Measurements from ENCODE around the gene FOXN4. TPM values are rescaled to one million over a fixed set of nuclear protein-coding genes. Genes with fewer than 3 reads are reported as not detected.

The FOXN4 gene
- total and polyA plus RNA-seq, 2 donors (not counting 3 experiments of a cell fraction or from before 2014, with no cell fraction given) = not detected

DNA sequence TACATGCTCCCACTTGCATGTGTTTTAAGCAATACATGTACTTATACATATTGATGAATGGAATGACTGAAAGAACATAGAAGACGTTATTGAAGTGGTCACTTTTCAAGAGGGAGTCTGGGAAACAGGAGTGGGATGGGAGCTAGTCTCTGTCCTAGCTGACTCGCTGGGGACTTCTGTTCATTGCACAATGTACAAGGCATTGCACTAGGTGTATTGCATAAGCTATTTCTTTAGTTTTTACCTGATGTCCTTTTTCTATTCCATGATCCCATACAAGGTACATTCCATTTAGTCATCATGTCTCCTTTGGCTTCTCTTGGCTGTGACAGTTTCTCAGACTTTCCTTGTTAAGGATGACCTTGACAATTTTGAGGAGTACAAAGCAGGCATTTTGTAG, 34.6 kb upstream of the FOXN4 start:
- H3K4me3 ChIP-seq (replicated peaks in 1 of 3; ENCODE audit: insufficient read depth in 1 of 3, low read depth in 1 of 3, low read length in 3 of 3) = no peak overlapping the region
- H3K4me1 ChIP-seq (ENCODE audit: control insufficient read depth, extremely low read depth, insufficient read depth, low read length) = no peaks in the 10 kb centered on the region
- no peak overlapping the region for H3K27ac ChIP-seq (ENCODE audit: insufficient read depth, low read depth, low read length)
- no peaks in the 10 kb centered on the region for H3K36me3 ChIP-seq (ENCODE audit: control insufficient read depth in 2 of 2, extremely low read depth in 1 of 2, insufficient read depth in 2 of 2, low read length in 2 of 2)
- ChIA-PET POLR2A (no interaction called here), CTCF (interaction anchor here (1.7 kb wide), 1 partner anchor 51 kb away, joined by 9 read pairs; no protein-coding TSS in a partner anchor)
- H3K79me2 ChIP-seq (ENCODE audit: control insufficient read depth, insufficient read depth, low read length) = no peaks in the 10 kb centered on the region
- no peaks in the 10 kb centered on the region for H3K9me1 ChIP-seq (replicated peaks; ENCODE audit: control insufficient read depth, extremely low read depth, insufficient read depth, low read length)
- H3K27me3 ChIP-seq (ENCODE audit: control insufficient read depth in 2 of 2, insufficient read depth in 2 of 2, low read length in 2 of 2) = no peaks in the 10 kb centered on the region
- TF ChIP-seq MYC (IDR thresholded peaks at IDR 0.05; ENCODE audit: low read depth, low read length) = no peak
- TF ChIP-seq JUN (IDR thresholded peaks at IDR 0.05; ENCODE audit: borderline replicate concordance, insufficient read depth, insufficient read length, low read depth) = no peak
- TF ChIP-seq, protein P1, sequence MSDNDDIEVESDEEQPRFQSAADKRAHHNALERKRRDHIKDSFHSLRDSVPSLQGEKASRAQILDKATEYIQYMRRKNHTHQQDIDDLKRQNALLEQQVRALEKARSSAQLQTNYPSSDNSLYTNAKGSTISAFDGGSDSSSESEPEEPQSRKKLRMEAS (IDR thresholded peaks at IDR 0.05; ENCODE audit: insufficient read depth, insufficient read length) = no peak
- TF ChIP-seq GATA2 (IDR thresholded peaks at IDR 0.05; ENCODE audit: insufficient read depth, insufficient read length, low read depth, low read length) = no peak
- no peak for TF ChIP-seq EZH2 (IDR thresholded peaks at IDR 0.05; ENCODE audit: borderline replicate concordance, low read depth, low read length, severe bottlenecking)
- no peak for TF ChIP-seq FOS (IDR thresholded peaks at IDR 0.05; ENCODE audit: borderline replicate concordance, insufficient read depth, low read length)
- no peak for TF ChIP-seq POLR2A (IDR thresholded peaks at IDR 0.05; ENCODE audit: low read depth, low read length)
- TF ChIP-seq, protein P2, sequence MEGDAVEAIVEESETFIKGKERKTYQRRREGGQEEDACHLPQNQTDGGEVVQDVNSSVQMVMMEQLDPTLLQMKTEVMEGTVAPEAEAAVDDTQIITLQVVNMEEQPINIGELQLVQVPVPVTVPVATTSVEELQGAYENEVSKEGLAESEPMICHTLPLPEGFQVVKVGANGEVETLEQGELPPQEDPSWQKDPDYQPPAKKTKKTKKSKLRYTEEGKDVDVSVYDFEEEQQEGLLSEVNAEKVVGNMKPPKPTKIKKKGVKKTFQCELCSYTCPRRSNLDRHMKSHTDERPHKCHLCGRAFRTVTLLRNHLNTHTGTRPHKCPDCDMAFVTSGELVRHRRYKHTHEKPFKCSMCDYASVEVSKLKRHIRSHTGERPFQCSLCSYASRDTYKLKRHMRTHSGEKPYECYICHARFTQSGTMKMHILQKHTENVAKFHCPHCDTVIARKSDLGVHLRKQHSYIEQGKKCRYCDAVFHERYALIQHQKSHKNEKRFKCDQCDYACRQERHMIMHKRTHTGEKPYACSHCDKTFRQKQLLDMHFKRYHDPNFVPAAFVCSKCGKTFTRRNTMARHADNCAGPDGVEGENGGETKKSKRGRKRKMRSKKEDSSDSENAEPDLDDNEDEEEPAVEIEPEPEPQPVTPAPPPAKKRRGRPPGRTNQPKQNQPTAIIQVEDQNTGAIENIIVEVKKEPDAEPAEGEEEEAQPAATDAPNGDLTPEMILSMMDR (IDR thresholded peaks at IDR 0.05; ENCODE audit: extremely low read depth in 1 of 2, insufficient read depth in 1 of 2, low read depth in 1 of 2, low read length in 2 of 2) = no peak
- no peaks in the 10 kb centered on the region for H4K20me1 ChIP-seq (replicated peaks; ENCODE audit: control insufficient read depth, extremely low read depth, insufficient read depth, low read length)
- FAIRE-seq = no peak
- H3K9me3 ChIP-seq (replicated peaks; ENCODE audit: control insufficient read depth, insufficient read depth, low read length) = no peaks in the 10 kb centered on the region
- dilution Hi-C loops (cut with MboI; ENCODE audit: extremely low pct_ligation_motif_present, low sequenced_read_pairs) (no loop called here), intact Hi-C loops (cut with micrococcal nuclease) (no loop called here)
- no peak overlapping the region for H3K4me2 ChIP-seq (ENCODE audit: insufficient read depth, low read length)
- no peak overlapping the region for H3K9ac ChIP-seq (replicated peaks; ENCODE audit: extremely low read depth, insufficient read depth, low read length)
- BruUV-seq (replicated peaks) = no TSS peak
- no peak overlapping the region for H2AFZ ChIP-seq (ENCODE audit: low read depth, low read length)
- DNase-seq (ENCODE audit: low read depth, low spot score) = no peak

All from endothelial cell of umbilical vein (primary cell).